Pons (tissue), 1 donor: Measurements from ENCODE around the gene RPL9.
"Not testable (repeated sequence)": the region's sequence is repeated elsewhere in the genome, so short reads cannot be mapped to it uniquely, and the experiment has no call there.

ENCODE experiments used
- DNase-seq: peaks from one replicate; pipeline ENCODE4 v3.0.0-alpha.2; 2016; ENCODE audit warnings: low spot score

The RPL9 gene

GRCh38 chr4:39425297-39425696 is 33.4 kb downstream of the RPL9 start:
- DNase-seq = not testable (repeated sequence)

GRCh38 chr4:39422247-39422646 is 36.5 kb downstream of the RPL9 start:
- no peak for DNase-seq

- DNase-seq = no peak
Observed at GRCh38 chr4:39415678-39416283, 42.9 kb downstream of the RPL9 start.

- not testable (repeated sequence) for DNase-seq
Observed at GRCh38 chr4:39411561-39411960, 47.2 kb downstream of the RPL9 start.

DNA sequence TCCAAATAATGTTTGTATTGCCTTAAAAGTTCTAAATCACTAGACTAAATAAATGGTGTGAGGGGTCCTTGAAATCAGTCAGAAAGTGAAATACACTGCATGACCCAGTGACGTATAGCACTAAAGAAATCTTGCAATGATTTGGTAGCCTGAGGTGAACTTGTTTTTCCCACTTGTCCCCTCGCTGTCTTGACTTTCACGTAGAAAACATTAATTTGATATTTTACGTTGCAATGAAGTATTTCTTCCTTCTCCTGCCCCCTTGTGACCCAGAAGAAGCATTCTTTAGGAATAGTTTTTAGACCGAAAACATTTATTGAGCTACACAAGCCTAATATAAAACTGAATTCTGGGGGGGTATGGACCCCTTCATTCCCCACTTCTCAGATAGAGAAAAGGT is 48.3 kb downstream of the RPL9 start:
- DNase-seq = peak; percentile 9

- DNase-seq = no peak
Observed at GRCh38 chr4:39407584-39407885, 51.2 kb downstream of the RPL9 start.

DNA sequence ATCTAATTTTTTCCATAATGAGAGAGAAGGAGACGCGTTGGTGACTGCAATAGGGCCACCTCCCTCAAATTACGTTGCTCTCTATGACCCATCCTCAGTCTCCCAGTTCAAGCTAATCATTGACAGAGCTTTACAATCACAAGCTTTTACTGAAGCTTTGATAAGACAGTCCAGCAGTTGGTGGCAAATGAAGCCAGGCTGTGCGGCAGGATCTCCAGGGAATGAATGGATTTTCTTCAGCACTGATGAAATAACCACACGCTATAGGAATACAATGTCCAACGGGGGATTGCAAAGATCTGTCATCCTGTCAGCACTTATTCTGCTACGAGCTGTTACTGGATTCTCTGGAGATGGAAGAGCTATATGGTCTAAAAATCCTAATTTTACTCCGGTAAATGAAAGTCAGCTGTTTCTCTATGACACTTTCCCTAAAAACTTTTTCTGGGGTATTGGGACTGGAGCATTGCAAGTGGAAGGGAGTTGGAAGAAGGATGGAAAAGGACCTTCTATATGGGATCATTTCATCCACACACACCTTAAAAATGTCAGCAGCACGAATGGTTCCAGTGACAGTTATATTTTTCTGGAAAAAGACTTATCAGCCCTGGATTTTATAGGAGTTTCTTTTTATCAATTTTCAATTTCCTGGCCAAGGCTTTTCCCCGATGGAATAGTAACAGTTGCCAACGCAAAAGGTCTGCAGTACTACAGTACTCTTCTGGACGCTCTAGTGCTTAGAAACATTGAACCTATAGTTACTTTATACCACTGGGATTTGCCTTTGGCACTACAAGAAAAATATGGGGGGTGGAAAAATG is 51.7 kb downstream of the RPL9 start, which contains the start of gene KLB:
Gene KLB (plus strand): TSS at position 168 of the 821 bp plus-strand sequence. CDS start 20 bp downstream, at position 188.
- no peak for DNase-seq
